GM10266 (cell line): ENCODE measurements around the gene BCL2L13.
A peak's percentile ranks its signal among the peaks of the same experiment; 100 is the strongest.

Experiments
- DNase-seq: peaks from one replicate; pipeline ENCODE4 v3.0.0; 2012; ENCODE audit errors: extremely low spot score
- TF ChIP-seq, protein P1 (sequence below): IDR thresholded peaks from 2 replicates; pipeline ENCODE4 v1.5.1; 2012; ENCODE audit warnings: mild to moderate bottlenecking, low read depth; ENCODE audit not compliant: control insufficient read depth, insufficient read depth; ENCODE audit errors: missing control alignments

Gene BCL2L13

GRCh38 chr22:17627961-17628405, 10.6 kb upstream of the BCL2L13 start:
- TF ChIP-seq, protein P1, sequence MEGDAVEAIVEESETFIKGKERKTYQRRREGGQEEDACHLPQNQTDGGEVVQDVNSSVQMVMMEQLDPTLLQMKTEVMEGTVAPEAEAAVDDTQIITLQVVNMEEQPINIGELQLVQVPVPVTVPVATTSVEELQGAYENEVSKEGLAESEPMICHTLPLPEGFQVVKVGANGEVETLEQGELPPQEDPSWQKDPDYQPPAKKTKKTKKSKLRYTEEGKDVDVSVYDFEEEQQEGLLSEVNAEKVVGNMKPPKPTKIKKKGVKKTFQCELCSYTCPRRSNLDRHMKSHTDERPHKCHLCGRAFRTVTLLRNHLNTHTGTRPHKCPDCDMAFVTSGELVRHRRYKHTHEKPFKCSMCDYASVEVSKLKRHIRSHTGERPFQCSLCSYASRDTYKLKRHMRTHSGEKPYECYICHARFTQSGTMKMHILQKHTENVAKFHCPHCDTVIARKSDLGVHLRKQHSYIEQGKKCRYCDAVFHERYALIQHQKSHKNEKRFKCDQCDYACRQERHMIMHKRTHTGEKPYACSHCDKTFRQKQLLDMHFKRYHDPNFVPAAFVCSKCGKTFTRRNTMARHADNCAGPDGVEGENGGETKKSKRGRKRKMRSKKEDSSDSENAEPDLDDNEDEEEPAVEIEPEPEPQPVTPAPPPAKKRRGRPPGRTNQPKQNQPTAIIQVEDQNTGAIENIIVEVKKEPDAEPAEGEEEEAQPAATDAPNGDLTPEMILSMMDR = no peak
- no peak for DNase-seq

DNA sequence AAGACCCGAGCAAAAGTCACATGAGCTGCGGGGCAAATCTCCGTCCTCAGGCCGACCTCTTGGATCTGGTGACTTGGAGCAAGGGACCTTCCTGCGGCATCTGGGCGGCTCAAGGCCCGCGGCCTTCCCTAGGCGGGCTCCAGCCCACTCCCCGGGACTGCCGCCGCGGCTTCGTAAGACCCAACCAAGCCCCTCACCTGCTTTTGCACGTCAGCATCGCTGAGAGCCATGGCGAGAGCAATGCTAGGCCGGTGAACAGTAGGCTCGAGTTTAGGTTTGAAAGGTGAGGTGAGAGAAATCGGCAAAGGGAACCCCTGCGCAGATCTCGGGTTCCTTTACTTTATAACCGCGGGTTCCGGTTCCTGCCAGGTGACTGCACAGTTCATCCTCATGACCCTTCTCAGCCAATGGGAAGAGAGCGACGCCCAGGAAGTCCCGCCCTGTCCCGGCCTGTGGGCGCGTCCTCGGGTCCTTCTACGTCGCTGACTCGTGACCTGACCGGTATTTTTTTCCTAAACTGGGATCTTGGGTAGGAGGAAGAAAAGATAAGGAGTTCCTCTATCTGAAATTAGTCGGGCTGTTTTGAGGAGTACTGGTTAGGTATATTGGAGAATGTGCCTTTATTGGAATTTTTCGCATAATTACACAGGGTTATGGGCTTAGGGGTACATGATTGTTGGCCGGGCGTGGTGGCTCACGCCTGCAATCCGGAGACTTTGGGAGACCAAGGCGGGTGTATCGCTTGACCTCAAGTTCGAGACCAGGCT, 10.0 kb upstream of the BCL2L13 start, which contains the start of gene ATP6V1E1:
ATP6V1E1 (minus strand) TSS at position 344 of the 767 bp plus-strand sequence; CDS start at position 230, 114 bp downstream.
- peak; percentile 94 for DNase-seq
- TF ChIP-seq, protein P1 = no peak

DNA sequence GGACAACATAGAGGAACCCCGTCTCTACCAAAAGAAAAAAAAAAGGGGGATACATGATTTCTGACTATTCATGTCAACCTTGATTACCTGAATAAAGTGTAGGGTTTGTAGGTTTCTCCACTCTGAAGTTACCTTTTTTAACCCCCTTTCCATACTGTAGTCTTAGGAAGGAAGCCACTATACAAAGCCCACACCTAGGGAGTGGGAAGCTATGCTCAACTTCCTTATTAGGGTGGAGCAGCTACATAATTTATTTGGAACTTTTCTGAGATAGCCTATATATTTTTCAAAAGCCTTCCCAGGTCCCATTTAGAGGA, 9.4 kb upstream of the BCL2L13 start:
- TF ChIP-seq, protein P1 = no peak
- no peak for DNase-seq

GRCh38 chr22:17629641-17630040, 8.9 kb upstream of the BCL2L13 start:
- no peak for DNase-seq
- TF ChIP-seq, protein P1 = no peak

GRCh38 chr22:17631076-17631565, 7.4 kb upstream of the BCL2L13 start:
- TF ChIP-seq, protein P1 = no peak

GRCh38 chr22:17633217-17633997, 5.2 kb upstream of the BCL2L13 start:
- no peak for DNase-seq
- TF ChIP-seq, protein P1 = no peak

More at GRCh38 chr22:17631076-17631565, 7.4 kb upstream of the BCL2L13 start:
- DNase-seq = no peak

GRCh38 chr22:17633998-17634323, 4.6 kb upstream of the BCL2L13 start:
- TF ChIP-seq, protein P1 = no peak
- DNase-seq = no peak
